ENCODE measurements around the gene SREK1IP1.
"Not testable (repeated sequence)": the region's sequence is repeated elsewhere in the genome, so short reads cannot be mapped to it uniquely, and the experiment has no call there.

SREK1IP1 gene

DNA sequence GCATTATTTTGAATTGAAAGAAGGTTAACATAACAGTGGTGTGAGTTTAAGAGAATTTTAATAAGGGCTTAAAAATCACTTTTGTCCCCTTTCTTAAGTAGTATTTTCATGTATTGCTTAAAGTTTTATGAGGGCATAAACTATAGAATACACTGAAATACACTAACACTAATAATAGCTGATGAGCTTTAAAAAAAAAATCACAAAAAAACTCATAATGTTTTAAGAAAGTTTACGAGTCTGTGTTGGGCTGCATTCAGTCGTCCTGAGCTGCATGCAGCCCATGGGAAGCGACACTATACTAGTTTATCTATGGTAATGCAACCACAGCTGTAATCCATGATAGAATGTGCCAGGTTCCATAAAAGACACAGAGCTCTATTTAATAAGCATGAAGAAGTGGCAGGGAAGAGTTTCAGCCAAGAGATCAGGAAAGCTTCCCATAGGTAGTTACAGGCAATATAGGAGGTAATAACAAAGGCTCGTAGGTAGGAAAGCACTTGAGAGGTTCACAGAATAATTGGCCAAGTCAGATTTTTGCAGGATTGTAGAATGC is 4.5 kb downstream of the SREK1IP1 start:
- DNase-seq: no peak

DNA sequence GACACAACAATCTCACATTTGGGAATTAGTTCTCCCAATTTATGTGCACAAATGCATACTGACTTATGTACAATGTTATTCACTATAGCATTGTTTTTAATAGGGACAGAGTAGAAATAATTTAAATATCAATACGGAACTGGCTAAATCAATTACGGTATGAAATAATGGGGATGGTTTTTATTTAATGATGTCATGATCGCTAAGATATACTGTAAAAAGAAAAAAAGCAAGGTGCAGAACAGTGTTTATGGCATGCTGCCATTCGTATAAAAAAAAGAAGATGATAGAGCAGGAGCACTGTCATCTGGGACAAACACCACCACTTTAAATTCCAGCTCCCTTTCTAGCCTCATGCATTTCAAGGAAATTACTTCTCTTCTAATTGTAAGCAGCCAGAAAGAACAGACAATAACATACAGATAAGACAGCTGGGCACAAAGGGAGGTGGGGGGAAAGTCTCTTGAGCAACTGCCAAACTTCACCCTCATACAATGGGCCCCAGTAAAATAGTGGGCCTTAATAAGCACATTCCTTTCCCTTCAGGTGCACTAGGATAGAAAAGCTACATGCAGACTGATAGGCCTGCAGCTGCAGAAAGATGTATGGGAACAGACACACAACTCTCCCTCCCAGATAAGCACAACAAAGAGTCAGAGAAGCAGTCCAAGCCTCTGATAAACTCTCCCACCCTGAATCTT is 8.4 kb downstream of the SREK1IP1 start:
- no peak for DNase-seq

DNA sequence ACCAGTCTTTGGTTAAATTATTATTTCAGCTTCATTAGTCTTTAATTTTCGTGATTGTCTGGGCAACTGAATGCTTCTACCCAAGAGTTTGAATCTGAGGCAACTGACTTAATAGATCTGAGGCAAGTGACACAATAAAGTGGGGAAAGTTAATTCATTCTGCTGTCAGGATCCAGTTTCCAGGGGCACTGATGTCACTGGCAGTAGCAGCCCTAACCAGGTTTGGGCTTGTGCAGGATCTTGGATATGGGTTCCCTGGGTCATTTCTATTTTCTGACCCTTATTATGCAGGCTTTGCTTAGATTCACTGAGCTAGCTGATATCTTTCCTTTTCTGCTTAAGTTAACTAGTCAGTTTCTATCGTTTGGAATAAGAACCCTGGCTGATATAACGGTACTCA is 9.6 kb downstream of the SREK1IP1 start:
- DNase-seq: no peak

DNA sequence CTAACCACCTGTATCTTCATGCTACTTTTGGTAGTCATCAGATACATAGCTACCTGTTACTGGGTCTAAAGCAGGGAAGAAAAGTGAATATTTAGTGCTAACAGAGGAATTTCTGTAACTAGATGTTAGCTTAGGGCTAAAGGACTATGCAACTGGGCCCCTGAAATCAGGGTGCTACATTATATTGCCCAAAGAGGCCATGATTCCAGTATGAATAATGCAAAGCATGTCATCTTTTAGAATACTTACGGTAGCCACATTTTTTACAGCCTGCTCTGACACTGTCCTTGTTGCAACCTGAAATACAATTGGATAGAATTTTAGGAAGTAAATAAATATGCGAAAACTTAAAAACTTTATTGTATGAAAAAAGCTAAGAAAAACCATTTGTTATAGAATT is 14.4 kb downstream of the SREK1IP1 start:
- no peak for DNase-seq

DNA sequence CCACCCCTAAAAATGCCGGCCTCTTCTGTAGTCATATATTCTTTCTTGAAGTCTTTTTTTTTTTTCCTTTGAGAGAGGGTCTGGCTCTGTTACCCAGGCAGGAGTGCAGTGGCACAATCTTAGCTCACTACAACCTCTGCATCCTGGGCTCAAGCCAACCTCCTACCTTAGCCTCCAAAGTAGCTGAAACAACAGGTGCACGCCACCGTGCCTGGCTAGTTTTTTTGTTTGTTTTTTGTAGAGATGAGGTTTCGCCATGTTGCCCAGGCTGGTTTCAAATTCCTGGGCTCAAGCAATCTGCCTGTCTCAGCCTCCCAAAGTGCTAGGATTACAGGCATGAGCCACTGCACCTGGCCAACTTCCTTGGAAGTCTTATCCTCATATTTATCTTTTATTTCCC is 19.1 kb downstream of the SREK1IP1 start:
- no peak for DNase-seq

DNA sequence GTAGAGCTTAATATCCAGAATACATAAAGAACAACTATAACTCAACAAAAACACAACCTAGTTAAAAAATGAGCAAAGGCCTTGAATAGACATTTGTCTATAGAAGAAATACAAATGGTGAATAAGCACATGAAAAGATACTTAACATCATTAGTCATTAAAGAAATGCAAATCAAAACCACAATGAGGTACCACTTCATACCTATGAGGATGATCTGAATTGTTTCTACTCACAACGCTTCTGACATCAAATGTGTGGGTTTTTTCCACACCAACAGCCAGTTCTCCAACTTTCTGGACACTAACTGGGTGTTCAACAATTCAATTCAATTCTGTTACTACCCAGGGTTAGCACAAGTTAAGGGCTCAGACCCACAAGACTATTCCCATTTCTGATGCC is 22.0 kb downstream of the SREK1IP1 start:
- no peak for DNase-seq

DNA sequence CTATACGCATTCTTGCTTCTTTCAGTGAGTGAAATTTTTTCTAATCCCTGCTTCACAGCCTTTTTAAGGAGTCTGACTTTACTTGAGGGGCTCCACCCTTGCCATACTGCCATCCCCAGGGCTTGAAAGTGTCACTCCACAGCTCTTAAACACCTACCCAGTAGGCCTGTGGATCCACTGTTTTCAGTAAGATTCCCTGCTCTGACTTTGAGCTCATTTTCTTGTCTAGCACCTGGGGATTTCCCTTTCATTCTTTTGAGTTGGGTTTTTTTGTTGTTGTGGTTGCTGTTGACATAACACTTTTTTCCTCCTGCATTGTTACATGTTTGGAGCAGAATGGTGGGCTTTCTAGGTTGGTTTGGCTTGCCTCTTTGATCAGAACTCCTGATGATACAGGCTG is 23.6 kb downstream of the SREK1IP1 start:
- no peak for DNase-seq

DNA sequence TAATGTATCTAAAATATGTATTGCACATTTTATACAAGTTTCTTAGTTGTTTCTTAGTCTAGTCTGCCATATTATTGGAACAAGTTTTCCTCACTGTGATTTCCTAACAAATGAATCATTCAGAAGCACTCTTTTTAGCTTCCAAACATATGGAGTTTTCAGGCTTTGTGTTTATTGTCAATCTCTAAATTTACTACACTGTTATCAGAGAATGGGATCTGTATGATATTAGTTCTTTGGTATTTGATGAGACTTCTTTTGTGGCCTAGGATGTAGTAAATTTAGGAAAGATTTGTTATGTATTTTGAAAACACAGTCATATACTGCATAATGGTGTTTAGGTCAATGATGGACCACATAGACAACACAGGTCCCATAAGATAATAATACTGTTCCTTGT is 25.7 kb downstream of the SREK1IP1 start:
- no peak for DNase-seq

DNA sequence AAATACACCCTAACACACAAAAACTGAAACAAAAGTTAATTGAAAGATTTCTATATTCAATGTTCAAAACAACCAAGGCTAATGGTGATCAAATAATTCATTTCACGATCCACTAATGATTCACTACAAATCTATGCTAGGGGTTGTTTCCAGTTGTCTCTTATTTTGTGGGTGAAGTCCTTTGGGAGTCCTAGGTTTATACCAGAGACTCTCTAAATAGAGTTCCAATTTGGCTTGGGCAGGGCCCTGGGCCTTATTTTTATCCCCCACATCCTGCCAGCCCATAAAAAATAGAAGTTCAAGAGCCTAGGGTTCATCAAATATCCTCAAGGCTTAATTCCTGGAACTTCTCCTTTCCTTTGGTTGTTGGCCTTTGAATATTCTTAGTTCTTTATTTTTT is 26.1 kb downstream of the SREK1IP1 start:
- no peak for DNase-seq

DNA sequence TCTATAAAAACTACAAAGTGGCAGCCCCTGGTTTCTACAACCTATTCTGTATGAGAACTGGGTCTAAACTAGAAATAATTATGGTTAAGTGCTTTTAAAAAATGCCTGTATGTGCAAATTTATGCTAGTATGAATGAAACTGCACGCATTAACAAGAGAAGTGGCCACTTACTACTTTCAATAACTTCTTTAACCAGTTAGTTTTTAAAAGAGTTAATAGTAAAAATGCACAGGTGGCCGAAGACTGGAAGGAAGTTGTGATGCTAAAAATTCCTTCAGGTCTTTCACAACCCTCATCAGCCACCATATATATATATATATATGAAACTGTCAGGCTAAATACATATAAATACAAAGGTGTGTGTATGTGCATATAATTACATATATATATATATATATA is 41.3 kb downstream of the SREK1IP1 start:
- no peak for DNase-seq

DNA sequence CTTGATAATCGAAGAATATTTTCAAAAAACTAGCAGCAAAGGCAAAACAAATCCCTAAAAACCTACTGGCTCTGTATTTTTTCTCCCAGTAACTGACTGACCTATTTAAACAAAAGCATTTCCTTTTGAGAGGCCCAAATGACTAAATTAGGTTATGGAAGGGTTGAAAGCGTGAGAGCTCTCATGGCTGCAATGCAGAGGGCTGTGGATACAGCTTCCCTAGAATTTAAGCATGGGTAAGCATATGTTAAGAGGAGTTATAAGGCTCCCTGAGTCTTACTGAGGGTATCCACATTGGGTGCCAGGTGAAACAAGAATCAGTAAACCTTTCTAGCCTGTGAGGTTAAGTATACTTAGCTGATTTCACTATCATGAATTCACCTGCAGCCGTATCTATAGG is 45.9 kb downstream of the SREK1IP1 start:
- no peak for DNase-seq

DNA sequence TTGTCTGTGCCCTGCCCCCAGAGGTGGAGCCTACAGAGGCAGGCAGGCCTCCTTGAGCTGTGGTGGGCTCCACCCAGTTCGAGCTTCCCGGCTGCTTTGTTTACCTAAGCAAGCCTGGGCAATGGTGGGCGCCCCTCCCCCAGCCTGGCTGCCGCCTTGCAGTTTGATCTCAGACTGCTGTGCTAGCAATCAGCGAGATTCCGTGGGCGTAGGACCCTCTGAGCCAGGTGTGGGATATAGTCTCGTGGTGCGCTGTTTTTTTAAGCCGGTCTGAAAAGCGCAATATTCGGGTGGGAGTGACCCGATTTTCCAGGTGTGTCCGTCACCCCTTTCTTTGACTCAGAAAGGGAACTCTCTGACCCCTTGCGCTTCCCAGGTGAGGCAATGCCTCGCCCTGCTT is 54.0 kb downstream of the SREK1IP1 start:
- DNase-seq: not testable (repeated sequence)

DNA sequence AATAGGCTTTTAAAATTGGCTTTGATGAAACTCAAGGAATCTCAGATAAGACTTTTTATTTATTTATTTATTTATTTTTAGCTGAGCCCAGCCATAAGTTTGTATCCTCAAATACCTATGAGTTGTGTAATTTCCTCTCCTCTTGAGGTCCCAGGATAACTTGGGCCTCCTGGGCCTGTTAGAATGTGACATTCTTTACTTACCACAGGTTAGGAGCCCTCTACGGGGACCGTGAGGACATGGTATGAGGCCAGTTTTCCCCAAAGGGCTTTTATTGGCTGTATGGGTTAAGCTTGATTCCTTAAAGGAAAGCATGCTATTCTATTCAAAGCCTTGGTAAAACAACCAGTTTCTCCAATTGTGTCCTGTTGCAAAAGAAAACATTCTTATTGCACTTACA is 61.3 kb downstream of the SREK1IP1 start:
- DNase-seq: no peak

DNA sequence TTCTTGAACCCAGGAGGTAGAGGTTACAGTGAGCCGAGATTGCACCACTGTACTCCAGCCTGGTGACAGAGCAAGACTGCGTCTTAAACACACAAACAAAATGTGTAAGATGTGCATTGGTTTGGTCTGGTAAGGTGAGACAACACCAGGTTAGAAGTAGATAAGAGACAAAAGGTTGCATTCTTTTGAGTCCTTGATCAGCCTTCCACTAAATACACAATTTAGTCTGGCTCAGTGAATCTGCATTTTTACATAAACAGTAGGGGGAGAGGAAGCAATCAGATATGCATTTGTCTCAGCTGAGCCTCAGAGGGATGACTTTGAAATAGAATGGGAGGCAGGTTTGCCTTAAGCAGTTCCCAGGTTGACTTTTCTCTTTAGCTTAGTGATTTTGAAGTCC is 62.4 kb downstream of the SREK1IP1 start:
- DNase-seq: not testable (repeated sequence)

DNA sequence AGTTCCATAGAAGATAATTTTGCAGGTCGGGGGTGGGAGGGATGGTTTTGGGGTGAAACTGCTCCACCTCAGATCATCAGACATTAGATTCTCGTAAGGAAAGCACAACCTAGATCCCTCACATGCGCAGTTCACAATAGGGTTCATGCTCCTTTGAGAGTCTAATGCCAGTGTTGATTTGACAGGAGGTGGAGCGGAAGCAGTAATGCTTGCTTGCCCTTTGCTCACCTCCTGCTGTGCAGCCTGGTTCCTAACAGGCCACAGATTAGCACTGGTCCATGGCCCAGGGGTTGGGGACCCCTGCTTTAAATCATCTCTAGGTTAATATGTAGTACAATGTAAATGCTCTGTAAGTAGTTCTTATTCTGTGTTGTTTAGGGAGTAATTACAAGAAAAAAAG is 67.7 kb downstream of the SREK1IP1 start:
- DNase-seq: no peak

DNA sequence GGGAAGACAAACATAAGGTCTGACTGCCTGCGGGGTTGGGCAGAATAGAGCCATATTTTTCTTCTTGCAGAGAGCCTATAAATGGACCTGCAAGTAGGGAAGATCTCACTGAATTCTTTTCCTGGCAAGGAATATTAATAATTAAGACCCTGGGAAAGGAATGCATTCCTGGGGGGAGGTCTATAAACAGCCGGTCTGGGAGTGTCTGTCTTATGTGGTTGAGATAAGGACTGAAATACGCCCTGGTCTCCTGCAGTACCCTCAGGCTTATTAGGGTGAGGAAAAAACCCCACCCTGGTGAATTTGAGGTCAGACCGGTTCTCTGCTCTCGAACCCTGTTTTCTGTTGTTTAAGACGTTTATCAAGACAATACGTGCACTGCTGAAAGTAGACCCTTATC is 72.1 kb downstream of the SREK1IP1 start:
- DNase-seq: not testable (repeated sequence)

DNA sequence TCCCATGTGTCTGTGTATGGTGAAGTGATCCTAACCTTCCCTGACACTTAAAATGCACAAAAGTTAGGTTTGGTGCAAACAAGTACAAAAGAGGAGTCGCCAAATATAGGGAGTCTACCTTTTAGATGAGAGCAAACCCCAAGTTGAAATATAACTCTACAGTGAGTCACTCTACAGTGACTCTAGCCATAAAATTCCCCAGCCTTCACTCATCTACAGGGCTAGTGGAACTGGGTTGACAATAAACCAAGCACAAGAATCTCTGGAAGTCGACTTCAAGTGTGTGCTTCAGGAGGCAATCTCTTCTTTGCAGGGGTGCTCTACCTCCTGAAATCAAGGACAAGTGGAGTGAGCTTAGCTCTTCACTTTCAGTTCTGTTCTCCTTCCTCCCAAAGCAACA is 74.9 kb downstream of the SREK1IP1 start:
- no peak for DNase-seq

DNA sequence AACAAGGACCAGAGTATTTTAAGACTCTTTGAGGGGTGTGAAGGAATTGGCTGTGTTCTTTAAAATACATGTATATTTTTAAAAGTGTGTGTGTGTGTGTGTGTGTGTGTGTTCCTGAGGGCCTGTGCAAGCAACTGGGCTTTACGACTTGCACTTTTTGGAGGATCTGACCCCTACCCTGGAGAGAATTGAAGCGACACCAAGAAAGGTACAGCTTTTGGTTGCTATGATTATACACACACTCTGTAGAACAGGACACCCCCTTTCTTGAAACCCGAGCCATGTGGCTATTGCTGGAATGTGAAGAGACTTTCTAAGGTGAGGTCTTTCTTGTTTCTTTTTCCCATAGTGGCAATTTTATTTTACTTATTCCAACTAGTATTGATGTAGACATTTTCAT is 77.2 kb downstream of the SREK1IP1 start:
- no peak for DNase-seq

DNA sequence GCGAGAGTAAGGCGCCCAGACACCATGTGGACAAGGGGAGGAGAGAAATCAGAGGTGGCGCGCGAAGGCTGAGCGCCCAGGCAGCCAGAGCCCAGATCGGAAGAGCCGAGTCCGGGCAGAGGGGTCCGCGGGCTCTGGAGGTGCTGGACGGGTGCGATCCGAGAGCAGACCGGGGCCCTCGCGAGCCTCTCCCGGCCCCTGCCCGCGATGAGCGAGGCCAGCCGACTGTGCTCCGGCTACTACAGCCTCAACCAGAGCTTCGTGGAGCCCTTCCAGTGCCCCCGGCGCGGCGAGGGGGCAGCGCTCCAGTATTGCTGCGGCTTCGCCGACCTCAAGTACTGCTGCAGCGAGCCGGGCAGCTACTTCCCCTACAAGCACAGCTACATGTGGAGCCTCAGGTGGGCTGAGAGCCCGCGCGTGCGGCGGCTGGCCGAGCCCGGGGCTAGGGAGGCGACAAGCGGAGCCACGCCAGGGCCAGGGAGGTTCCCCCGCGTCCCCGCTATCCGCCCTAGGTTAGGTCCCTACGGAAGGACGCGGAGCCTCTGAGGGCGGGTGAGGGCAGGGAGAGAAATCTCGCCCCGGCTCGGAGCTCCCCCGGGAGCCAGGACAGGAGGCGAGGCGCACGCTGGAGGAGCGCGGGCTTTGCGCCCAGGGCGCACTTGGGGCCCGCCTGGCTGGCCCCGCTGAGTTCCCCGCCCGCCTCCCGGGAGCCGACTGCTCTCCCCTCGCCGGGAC is 77.9 kb downstream of the SREK1IP1 start, which contains the start of gene SHISAL2B:
Gene SHISAL2B (plus strand): TSS at position 87 of the 735 bp plus-strand sequence. CDS start 121 bp downstream, at position 208.
- no peak for DNase-seq

DNA sequence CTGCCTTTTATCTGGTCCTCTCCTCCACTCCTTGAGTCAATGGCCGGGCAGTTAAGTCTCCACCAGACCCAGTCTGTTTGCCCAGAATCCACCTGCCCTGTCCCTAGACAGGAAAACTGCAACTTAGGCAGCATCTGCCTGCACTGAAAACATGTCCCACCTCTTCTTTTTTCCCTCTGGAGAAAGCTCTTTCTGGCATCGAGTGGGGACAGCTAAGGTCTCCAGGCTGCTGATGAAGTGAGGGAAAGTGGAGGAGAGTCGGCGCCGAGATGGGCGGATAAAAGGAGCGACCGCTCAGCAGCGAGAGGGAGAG is 78.4 kb downstream of the SREK1IP1 start:
- no peak for DNase-seq

DNA sequence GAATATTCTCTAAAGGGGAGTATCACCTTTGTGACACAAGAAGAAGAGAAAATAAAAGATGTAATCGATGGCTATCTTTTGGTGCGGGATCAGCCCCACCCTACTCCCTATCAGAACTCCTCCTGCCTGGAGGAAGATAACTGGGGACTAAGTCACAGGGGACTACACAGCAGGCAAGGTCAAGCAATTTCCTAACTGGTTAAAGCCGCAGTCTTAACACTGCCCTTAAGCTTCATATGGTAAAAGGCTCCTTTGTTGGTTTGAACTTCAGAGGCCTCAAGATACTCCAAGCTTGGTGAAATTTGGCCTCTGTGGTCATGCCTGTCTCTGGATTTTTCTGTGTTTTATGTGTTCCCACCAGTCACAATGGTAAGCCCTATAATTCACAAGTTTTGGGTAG is 79.5 kb downstream of the SREK1IP1 start:
- no peak for DNase-seq

DNA sequence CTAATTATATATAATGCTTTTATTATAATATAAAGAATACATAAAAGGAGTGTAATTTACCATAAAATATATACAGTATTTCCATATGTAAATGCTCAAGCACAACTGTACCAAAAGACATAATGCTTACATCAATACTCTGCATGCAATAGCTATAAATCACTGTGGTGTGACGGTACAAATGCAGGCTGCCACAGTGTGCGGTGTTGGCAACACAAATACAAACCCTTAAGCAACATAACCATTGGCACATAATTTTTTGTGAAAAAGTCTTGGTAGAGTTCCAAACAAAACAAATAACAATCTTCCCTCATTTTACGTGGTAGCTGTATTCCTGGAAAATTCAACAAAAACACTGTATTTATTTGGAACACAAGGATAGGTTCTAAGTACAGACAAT is 80.1 kb downstream of the SREK1IP1 start:
- no peak for DNase-seq

DNA sequence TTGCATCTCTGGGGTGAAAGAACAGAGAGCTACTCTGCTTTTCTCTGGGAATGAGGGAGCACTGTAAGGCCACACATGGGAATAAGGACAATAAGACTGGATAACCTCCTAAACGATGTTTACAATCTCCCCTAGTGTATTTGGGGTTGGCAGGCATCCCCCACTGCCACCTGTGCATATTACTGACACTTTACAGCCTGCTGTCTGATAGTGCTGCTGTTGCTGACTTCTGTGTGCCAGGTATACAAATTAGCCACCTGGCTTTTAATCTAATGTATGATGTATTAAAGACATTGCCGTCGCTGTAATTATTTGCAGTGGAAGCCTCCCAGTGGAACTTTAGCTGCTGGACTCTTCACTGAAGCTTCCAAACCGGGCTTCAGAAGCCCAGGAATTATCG is 82.6 kb downstream of the SREK1IP1 start:
- no peak for DNase-seq

DNA sequence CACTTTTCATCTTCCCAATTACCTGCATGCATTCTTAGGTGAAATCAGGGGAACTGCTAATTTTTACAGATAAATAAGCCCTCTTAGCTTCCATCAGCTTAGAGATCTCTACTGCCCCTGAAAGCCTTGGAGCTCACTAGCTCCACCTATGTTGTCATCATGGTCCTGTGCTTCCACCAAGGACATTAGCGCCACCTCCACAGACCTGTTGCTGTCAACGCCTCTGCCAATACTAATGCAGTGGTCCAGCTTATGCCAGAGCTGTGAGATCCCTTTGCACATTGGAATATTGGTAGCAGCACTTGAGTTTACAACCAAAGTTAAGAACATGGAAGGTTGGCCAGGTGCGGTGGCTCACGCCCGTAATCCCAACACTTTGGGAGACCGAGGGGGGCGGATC is 85.9 kb downstream of the SREK1IP1 start:
- no peak for DNase-seq

DNA sequence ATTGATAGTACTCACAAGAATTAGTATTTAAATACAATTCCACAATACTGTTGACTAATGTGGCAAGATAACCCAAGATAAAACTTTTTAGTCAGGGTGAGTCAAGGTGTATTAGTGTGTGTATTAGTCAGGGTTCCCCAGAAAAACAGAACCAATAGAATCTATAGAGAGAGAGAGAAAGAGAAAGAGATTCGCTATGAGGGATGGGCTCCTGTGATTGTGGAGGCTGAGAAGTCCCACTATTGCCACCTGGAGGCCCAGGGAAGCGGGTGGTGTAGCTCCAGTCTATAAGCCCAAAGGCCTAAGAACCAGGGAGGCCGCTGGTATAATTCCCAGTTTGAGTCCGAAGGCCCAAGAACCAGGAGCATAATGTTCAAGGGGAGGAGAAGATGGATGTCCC is 88.2 kb downstream of the SREK1IP1 start:
- DNase-seq: no peak
